ENCODE results near the gene ZNRF1.
A peak's percentile ranks its signal among the peaks of the same experiment; 100 is the strongest.
"Not testable (repeated sequence)": the region's sequence is repeated elsewhere in the genome, so short reads cannot be mapped to it uniquely, and the experiment has no call there.

Gene ZNRF1

DNA sequence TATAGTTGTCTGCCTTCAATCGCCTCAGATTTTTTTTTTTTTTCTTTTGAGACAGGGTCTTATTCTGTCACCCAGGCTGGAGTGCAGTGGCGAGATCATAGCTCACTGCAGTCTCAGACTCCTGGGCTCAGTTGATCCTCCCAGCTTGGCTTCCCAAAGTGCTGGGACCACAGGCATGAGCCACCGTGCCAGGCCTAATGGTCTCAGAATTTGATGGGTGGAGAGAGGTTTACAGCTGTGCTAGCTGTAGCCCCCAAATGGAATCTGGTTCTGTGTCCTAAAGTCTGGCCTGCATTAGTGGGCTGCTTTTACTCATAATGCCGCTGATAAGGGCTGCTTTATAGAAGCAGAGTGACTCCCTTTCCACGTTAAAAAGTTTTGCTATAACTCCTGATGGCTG is 5.1 kb downstream of the ZNRF1 start:
- no peak for DNase-seq

DNA sequence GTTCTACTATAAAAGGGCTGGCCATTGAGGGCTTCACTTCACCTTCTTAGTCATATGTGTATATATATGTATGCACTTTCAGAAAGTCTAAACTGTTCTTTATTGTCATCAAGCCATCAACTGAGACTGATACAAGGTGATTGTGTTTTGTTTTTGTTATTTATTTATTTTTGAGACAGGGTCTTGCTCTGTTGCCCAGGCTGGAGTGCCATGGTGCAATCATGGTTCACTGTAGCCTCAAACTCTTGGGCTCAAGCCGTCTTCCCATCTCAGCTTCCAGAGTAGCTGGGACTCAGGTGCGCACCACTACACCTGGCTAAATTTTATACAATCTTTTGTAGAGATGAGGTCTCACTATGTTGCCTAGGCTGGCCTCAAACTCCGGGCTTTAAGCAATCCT is 5.6 kb downstream of the ZNRF1 start:
- DNase-seq: no peak

DNA sequence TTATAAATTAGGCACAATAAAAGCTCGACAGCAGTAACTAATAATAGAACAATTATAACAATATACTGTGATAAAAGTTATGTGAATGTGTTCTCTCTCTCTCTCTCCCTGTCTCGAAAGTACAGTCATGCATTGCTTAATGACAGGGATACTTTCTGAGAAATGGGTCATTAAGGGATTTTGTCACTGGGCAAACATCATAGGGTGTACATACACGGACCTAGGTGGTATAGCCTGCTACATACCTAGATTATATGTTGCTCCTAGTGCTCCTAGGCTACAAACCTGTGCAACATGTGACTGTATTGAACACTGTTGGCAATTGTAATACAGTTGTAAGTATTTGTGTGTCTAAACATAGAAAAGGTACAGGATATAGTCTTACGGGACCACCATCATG is 6.9 kb downstream of the ZNRF1 start:
- DNase-seq: no peak

DNA sequence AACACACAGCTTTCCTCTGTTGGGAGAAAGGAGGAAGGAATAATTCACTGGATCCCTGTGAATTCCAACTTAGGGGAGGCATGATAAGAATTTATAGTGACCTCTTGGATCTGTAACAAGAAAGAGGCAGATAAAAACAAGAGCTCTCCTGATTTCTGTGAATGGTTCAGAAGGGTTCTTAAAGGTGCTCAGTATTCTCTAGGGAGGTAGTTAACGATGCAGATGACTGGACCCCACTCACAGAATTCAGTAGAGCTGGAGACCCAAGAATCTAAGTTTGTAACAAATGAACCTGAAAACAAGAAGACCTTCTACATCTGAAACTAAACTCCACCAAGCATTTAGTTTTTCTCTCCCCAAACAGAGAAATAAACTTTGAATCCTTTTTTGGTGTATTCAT is 8.6 kb downstream of the ZNRF1 start:
- DNase-seq: no peak

DNA sequence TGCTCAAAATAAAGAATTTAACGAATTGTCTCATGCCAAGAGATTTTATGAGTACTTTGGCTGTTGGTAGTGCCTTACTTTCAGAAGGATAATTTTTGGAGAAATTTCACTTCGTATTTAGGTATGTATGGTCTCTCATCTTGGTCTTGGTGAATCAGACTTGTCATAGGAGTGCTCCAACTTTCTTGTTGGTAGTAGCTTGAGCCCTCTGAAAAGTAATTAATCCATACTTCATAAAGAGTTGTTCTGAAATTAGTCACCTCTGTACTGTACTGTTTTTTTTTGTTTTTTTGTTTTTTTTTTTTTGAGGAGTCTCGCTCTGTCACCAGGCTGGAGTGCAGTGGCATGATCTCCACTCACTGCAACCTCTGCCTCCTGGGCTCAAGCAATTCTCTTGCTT is 11.6 kb downstream of the ZNRF1 start:
- no peak for DNase-seq

DNA sequence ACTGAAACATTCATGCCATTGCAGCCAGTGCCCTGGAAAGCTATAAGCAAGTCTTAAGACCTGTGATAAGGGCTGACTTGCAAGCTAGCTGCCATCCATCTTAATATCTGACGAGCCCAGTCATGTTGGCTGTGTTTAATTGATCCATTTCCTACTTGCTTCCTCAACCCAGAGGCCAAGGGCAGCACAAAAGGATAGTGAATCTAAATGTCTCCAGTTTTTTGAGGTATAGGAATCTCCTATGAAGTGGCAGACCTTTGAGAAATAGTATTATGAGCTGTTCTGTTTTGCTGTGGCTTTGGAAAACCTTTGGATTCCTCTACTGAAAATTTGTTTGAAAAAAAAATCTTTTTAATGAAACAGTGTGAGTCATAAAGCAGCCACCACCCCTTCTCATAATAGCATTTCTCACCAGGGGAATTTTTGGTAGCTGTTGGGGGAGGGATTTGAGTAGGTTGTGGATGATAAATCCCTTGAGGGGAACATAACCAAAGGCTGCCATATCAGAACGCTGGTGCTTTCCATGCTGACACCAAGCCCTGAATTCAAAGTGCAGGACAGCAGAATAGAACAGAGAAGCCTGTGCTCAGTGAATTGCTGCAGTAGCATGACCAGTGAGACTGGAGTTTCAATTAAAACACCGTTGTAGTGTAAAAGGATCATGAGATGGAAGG is 12.9 kb downstream of the ZNRF1 start:
- peak; percentile 13 for DNase-seq

DNA sequence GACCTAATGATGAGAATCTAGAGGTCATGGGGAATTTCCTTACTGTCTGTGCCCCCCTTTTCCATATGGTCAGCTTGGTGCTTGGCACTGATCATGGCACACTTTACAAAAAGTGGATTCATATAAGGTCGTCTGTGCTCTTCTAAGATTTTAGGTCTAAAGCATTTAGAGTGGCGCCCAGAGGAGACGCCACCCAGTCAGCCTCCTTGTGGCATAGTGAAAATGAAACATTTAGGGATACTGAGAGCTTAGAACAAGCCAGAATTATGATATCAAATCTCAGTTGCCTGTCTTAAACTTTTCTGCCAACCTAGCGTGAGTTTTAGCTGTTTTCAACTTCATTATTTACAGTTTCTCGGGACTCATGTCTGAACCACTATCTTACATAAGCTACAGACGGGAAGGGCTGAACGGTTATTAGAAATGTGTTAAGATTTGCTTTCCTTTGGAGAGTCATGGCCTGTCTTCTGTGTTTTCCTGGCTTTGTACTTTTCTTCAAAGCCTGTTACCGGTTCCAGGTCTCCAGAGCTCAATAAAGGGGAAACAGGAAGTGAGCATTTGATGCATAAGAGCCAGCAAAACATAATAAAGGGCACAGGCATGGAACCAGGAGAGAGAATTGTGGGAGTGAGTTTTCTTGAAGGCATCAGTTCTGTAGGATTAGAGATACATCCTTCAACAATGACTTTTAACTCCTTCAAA is 13.7 kb downstream of the ZNRF1 start:
- DNase-seq: no peak

DNA sequence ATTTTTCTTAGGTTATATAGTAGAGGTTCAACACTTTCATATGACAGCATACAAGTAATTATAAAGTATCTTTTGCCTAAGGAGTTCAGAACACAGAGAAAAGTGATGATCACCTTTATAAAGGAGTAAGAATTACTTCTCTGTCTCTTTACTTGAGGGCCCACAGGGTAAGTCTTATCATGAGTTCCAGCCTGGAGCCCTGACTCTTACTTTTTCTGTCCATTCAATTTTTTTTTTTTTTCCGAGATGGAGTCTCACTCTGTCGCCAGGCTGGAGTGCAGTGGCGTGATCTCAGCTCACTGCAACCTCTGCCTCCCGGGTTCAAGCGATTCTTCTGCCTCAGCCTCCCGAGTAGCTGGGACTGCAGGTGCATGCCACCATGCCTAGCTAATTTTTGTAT is 14.3 kb downstream of the ZNRF1 start:
- not testable (repeated sequence) for DNase-seq

DNA sequence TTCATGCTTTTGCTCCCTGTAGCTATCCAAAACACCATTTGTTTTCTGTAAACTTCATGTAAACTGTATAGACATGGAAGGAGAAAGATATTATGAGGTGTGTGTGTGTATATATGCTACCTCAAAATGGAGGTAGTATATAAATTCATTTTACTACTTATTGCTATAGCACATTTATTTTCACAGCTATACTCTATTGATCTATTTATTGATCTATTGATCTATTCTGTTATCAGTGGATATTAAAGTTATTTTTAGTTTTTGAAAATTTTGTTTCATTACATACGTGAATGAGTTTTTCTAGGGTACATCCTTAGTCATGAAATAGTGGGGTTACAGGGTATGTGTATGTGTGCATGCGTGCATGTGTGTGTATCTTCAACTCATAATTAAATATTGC is 15.5 kb downstream of the ZNRF1 start:
- DNase-seq: no peak

DNA sequence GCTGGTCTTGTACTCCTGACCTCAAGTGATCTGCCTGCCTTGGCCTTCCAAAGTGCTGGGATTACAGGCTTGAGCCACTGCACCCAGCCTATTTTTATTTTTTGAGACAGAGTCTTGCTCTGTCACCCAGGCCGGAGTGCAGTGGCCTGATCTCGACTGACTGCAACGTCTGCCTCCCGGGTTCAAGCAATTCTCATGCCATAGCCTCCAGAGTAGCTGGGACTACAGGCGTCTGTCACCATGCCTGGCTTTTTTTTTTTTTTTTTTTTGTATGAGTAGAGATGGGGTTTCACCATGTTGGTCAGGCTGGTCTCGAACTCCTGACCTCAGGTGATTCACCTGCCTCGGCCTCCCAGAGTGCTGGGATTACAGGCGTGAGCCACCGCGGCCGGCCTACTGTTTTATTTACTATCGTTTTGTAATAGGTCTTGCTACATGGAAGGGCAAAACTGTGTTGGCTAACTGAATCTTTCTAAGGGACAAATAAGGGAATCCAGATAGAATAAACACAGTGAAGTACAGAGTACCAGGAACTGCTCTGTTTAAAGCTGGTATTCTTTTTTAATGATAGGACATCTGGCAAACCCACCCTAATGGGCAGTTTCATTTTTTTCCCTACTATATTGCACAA is 17.7 kb downstream of the ZNRF1 start:
- not testable (repeated sequence) for DNase-seq

DNA sequence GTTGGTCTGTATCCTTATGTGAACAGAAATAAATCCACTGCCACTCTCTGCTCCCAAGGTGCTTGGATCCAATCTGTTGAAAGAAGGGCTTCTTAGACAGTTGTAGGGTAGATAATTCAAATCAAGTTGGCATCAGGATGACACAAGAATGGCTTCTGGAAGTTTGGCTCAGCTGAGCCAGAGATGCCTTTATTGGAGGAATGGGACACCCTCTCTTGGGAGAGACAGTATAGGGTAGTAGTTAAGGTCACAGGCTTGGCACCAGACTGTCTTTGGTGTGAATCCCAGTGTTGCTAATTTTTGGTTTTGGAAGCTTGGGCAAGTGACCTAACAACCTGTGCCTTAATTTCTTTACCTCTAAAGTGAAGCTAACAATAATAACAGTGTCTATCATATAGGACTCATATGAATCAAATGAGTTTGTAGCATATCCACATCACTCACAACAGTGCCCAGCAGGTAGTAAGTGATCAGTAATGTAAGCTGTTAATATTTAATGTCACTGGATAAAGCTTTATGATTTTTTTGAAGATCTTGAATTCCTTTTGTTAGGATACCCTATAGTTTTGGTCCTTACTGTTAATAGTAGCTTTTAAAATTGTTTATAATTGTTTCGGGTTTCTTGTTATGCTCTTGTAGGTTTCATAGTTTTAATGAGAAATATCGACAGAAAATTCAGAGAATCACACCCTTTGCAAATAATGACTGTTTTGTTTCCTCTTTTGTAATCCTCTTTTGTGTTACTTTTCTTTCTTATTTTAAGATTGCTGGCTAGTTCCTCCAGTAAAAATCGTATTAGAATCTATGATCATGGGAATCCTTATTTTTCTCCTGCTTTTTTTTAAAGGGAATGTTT is 19.1 kb downstream of the ZNRF1 start:
- DNase-seq: no peak

DNA sequence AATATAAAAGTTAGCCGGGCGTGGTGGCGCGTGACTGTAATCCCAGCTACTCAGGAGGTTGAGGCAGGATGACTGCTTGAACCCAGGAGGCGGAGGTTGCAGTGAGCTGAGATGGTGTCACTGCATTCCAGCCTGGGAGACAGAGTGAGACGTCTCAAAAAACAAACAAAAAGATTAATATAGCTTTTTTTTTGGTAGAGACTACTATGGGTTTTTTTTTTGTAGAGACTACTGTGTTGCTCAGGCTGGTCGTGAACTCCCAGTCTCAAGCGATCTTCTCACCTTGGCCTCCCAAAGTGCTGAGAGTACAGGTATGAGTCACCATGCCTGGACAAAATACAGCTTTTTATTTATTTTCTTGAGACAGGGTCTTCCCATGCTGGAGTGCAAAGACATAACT is 20.2 kb downstream of the ZNRF1 start:
- no peak for DNase-seq

DNA sequence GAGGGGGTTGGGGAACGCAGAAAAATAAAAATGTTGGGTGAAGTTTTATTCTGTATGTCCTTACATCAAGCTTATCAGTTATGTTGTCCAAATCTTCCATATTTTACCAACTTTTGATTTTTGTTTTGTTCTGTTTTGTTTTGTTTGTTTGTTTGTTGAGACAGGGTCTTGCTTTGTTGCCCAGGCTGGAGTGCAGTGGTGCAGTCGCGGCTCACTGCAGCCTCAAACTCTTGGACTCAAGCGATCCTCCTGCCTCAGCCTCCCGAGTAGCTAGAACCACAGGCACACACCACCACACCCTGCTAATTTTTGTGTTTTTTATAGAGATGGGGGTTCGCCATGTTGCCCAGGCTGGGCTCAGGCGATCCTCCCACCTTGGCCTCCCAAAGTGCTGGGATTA is 20.8 kb downstream of the ZNRF1 start:
- no peak for DNase-seq

DNA sequence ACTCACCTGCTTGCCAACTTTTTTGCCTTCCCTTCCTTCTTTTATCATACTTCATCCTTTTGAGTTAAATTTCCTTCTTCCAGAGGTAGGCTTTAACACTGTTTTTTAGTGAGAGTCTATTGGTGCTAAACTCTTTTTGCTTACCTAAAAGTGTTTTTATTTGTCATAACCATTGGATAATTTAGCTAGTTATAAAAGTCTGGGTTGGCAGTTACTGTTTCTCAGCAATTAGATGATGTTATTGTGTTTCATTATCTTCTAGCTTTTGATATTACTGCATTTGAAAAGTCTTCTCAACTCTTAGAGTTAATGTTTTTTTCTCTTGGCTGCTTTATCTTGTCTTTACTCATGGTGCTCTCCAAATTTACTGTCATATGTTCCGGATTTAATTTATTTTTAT is 22.6 kb downstream of the ZNRF1 start:
- no peak for DNase-seq

DNA sequence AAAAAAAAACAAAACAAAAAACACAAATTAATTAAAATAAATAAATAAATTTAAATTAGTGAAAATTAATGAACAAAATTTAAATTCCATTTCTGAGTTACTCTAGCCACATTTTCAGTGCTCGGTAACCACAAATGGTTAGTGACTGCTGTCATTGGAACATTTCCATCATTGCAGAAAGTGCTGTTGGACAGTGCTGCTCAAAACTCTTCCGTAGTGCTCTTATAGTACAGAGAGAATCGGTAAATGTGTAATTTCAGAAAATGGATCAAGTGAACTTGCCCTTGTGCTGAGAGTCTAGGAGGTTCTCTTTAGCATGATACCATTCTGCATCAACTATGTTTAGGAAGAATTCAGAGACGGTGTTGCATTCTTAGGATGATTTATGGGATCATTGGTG is 23.7 kb downstream of the ZNRF1 start:
- no peak for DNase-seq

DNA sequence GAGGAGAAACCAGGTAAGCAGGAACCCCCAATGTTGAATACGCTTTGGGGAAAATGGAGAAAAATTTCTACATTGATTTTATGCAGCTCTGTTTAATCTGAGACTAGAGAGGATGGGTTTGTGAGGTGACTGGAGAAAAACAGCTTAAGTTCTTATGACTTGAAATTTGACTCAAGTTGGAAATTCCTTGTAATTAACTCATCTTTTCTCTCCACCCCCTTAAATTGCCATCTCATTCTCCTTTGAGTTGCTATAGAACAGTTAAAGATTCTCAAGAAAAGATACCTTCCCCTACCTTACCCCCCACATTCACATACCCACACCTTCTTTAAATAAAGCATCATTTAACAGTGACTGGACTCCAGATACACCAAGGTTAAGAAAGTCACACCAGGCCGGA is 24.2 kb downstream of the ZNRF1 start:
- DNase-seq: no peak

DNA sequence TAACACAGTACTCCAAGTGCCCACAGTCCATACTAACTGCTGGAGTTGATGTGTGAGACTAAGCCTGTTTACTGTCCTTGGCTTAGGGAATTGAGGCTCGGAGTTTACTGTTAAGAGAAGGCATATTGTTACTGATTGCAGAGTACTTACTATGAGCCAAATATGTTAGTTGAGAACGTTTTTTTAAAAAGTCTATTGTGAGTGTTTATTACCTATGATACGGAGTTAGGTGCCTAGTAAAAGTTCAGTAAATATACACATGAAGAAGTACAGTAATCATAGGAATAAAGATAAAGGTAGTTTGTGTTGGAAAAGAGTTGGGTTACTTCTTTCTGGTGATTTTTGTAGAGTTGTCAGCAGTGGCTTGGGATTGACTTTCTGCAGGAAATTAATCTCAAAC is 25.4 kb downstream of the ZNRF1 start:
- no peak for DNase-seq

DNA sequence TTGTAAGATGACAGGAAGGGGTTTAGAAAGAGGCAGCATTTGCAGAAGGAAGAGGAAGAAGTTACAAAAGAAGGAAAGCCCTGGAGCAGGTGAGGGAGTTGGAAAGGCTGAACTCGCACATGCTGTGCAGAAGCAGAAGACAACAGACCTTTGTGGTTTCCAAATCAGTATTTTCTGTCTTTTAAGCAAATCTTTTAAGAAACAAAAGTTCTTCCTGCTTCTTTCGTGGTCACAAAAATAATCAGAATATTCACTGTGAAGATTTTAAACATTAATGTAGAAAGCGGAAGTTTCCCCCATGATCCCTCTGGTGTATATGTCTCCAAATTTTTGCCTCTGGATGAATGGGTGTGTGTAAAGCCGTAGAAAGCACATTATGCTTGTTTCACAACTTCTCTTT is 25.8 kb downstream of the ZNRF1 start:
- no peak for DNase-seq

DNA sequence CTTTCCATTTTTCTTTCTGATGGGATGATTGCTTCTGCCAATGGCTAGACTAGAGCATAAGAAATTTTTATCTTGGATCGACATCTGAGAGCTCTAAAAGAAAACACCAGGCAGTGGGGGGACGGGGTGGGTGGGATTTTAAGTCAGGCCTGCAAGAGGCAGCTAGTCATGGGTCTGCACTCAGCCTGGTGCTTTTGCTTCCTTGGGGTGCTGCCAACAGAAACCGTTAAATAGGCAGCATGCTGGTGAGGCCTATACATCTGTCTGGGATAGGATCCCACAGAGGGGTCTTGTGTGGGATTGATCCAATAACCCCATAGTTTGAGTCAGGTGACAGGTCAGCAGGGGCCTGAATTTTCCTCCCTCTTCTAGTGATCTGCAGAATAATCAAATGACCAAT is 26.9 kb downstream of the ZNRF1 start:
- no peak for DNase-seq

DNA sequence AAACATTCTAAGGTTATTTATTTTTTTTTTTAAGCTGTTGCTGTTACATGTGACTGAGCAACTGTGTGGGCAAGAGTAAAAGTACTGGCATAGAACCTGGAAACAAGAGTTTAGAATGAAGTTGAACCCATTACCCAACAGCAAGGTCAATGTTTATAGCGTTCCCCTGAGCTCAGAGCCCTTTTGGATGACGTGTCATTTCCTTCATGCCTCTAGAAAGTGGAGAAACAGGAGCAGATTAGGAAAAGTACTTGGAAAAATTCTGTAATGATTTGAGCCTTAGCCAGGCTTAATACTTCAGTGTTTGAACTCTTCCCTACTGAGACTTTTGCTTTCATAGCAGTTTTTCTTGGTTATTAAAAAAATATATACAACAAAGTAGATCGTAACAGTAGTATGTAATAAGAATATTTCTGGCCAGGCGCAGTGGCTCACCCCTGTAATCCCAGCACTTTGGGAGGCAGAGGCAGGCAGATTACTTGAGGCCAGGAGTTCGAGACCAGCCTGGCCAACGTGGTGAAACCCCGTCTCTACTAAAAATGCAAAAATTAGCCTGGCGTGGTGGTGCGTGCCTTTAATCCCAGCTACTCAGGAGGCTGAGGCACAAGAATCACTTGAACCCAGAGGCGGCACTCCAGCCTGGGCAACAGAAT is 27.5 kb downstream of the ZNRF1 start:
- not testable (repeated sequence) for DNase-seq

DNA sequence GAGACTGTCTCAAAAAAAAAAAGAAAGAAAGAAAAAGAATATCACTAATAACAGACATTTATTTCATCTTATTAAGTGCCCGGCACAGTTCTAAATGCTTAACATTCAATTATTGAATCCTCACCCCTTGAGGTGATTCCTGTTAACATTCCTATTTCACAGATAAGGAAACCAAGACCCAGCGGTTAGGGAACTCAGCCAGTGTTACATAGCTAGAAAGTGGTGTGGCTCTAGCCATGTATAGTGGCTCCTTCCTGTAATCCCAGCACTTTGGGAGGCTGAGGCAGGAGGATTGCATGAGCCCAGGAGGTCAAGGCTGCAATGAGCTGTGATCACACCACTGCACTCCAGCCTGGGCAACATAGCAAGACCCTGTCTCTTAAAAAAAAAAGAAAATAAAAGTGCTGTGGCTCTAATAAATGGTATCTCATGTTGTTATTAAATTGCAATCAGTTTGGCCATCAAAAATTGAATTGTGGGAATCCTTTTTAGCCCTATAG is 28.1 kb downstream of the ZNRF1 start:
- no peak for DNase-seq

DNA sequence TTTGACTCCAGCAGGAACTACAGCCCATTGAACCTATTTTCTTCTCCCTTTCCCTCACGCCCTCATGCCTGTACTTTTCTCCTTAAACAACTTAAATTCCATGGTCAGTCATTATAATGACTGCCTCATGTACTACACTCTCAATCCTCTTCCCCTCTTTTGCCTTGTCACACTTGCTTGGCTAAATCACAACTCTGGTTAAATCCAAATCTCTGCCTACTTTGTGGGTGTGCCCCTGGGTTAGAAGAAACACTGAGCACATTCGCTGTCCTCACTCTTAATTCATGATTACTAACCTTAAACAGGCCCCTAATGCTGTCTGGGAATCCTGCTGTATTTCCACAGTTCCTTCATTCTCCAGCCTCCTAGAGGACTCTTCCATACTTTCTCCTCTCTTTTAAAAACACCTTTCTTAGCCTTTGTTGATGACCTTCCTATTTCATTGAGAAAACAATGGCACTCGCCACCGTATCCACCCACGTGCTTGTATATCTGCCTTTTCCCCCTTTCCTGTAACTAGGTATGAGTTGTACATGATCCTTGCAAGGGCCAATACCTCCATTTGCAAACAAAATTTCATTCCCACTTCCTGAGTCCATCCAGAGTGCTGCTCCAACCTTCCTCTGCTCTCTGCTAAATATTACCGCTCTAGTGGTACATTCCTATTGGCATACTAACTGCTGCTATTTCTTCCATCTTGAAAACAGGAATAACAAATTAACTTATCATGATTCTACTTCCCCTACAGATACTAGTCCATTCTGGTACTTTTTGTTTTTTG is 28.9 kb downstream of the ZNRF1 start:
- DNase-seq: no peak

Data from CD4-positive, alpha-beta T cell treated with Interleukin-17A for 4 hours (primary cell).